ENCODE measurements around the gene FBXL4. TPM values are rescaled to one million over a fixed set of nuclear protein-coding genes. Genes with fewer than 3 reads are reported as not detected.

FBXL4 gene
- total RNA-seq, 1 donor from 2014 or later, result 18.5 TPM

DNA sequence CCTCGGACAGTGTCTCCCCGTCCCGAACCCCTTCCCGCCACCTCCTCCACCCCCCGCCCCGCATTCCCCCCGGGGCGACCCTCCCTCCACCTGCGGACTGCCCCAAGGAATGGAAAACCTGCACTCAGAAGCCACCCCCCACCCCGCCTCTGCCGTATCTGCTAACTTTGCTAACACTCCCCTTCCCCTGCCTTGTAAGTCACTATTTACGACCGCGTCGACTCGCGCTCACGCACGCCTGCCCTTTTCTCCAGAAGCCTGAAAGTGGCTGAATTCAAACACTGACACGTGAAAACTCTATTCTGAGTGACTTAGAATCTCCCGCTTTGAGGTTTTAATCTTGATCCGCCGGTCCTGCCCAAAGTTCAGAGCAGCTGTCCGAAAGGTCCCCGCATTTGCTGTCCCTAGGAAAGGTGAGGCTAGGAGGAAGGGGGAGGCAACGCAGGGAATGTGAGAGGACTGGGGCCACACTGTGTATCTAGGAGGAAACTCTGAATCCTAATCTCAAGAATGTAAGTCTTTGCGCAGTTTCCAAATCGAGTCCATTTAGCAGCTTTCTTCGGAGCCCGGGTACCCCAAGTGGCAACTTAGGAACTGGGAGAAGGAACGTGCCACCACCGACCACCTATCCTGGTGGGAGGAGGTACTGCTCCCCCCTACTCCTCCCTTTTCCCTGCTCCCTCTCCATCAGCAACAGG lies 122.7 kb downstream of the FBXL4 start:
- ATAC-seq, result no peak
- Histone ChIP-seq H3K9me3 (no peaks in the 10 kb centered on the region), H3K27ac (no peak overlapping the region), H3K4me1 (peaks cover 18% of the 10 kb centered on the region), H3K36me3 (no peaks in the 10 kb centered on the region), H3K27me3 (peaks cover 92% of the 10 kb centered on the region), H3K4me3 (no peak overlapping the region)
- no peak for TF ChIP-seq CTCF (IDR thresholded peaks at IDR 0.05)
- DNase-seq, result no peak
- intact Hi-C loops (cut with DNase I), result no loop called here

GRCh38 chr6:98824162-98824901 lies 123.4 kb downstream of the FBXL4 start:
- Histone ChIP-seq H3K4me1 (peaks cover 18% of the 10 kb centered on the region), H3K27ac (no peak overlapping the region), H3K4me3 (no peak overlapping the region), H3K9me3 (no peaks in the 10 kb centered on the region), H3K27me3 (peaks cover 87% of the 10 kb centered on the region), H3K36me3 (no peaks in the 10 kb centered on the region)
- intact Hi-C loops (cut with DNase I), result no loop called here
- ATAC-seq (peak; percentile 11), DNase-seq (peak; percentile 64)
- no peak for TF ChIP-seq CTCF (IDR thresholded peaks at IDR 0.05)

- ATAC-seq (no peak), DNase-seq (no peak)
- TF ChIP-seq CTCF (IDR thresholded peaks at IDR 0.05), result no peak
- Histone ChIP-seq H3K4me3 (no peak overlapping the region), H3K36me3 (no peaks in the 10 kb centered on the region), H3K27me3 (peaks cover 85% of the 10 kb centered on the region), H3K9me3 (no peaks in the 10 kb centered on the region), H3K4me1 (peaks cover 18% of the 10 kb centered on the region), H3K27ac (no peak overlapping the region)
- intact Hi-C loops (cut with DNase I), result no loop called here
Observed at GRCh38 chr6:98823428-98824161, 124.2 kb downstream of the FBXL4 start.

DNA sequence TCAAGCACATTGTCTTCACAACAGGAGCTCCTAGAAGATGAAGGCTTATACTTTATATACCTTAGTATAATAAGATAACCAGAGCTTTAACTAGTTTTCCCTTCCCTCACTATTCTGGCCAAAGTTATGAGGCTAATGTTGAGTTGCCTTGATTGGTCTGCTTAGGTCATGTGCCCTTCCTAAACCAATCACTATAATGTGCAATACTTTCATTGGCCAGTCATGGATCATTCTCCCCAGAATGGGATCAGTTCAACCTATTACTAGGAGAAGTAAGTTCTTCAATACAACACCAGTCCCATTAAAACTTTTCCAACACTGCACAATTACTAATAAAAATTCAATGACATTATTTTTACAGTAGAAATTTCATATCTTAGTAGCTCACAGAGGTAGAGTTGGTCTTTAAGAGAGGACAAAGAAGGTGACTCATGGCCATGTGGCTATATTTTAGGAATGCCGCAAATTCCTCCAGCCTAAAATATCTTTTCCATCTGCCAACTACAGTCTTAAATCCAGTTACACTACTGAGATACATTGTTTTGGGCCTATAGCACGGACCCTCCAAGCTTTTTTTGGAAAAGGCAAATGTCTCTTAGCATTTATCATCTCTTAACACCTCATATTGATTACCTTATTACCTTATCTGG lies 125.9 kb downstream of the FBXL4 start:
- no peak for DNase-seq
- Histone ChIP-seq H3K27ac (no peak overlapping the region), H3K9me3 (no peaks in the 10 kb centered on the region), H3K27me3 (peaks cover 75% of the 10 kb centered on the region), H3K4me1 (peaks cover 11% of the 10 kb centered on the region), H3K36me3 (no peaks in the 10 kb centered on the region), H3K4me3 (no peak overlapping the region)
- ATAC-seq, result no peak
- intact Hi-C loops (cut with DNase I), result no loop called here
- TF ChIP-seq CTCF (IDR thresholded peaks at IDR 0.05), result no peak

Other genes starting within 250 kb of the FBXL4 start
- not detected for gene POU3F2, start 113.4 kb downstream of the FBXL4 start, total RNA-seq